Upper lobe of left lung (tissue), 6 donors: Measurements from ENCODE around the gene ZC2HC1B. TPM values are rescaled to one million over a fixed set of nuclear protein-coding genes. Genes with fewer than 3 reads are reported as not detected.
A peak's percentile ranks its signal among the peaks of the same experiment; 100 is the strongest.

Source experiments
- ATAC-seq, 2 donors: fragments of 200-7000 bp; cut with Tn5 transposase; one replicate each; pipeline ENCODE4 v1.9.1; 2022; ENCODE audit warnings: mild to moderate bottlenecking in 2 of 2, moderate library complexity in 2 of 2; ENCODE audit not compliant: low FRiP score in 2 of 2
- DNase-seq, 2 donors: peaks; one replicate each; pipeline ENCODE4 v3.0.0-alpha.2; 2019 to 2020
- H3K27ac ChIP-seq, 4 donors: fragments of 200-600 bp; sonication (generic); one replicate each; pipeline ENCODE4 v1.5.1; 2016 to 2019
- H3K27me3 ChIP-seq, 4 donors: fragments of 200-600 bp; sonication (generic); one replicate each; pipeline ENCODE4 v1.5.1; 2017 to 2019
- H3K36me3 ChIP-seq, 4 donors: fragments of 200-600 bp; sonication (generic); one replicate each; pipeline ENCODE4 v1.5.1; 2016 to 2019
- H3K4me1 ChIP-seq, 4 donors: fragments of 200-600 bp; sonication (generic); one replicate each; pipeline ENCODE4 v1.5.1; 2018 to 2019
- H3K4me3 ChIP-seq, 4 donors: fragments of 200-600 bp; sonication (generic); one replicate each; pipeline ENCODE4 v1.5.1; 2017 to 2019; ENCODE audit warnings: mild to moderate bottlenecking in 2 of 4, moderate library complexity in 1 of 4
- H3K9me3 ChIP-seq, 4 donors: fragments of 200-600 bp; sonication (generic); one replicate each; pipeline ENCODE4 v1.5.1; 2018 to 2019
- EP300 ChIP-seq, 4 donors: sonication (generic); formaldehyde crosslinking; IDR thresholded peaks; one replicate each; pipeline ENCODE4 v1.5.1; 2017; ENCODE audit warnings: antibody characterized with exemption in 4 of 4, control low read depth in 2 of 4
- POLR2A ChIP-seq, 4 donors: fragments of 450-650 bp; IDR thresholded peaks; one replicate each; pipeline ENCODE4 v1.5.1; 2016 to 2017; ENCODE audit warnings: antibody characterized with exemption in 4 of 4, mild to moderate bottlenecking in 2 of 4
- POLR2AphosphoS5 ChIP-seq, 2 donors: sonication (generic); formaldehyde crosslinking; IDR thresholded peaks; one replicate each; pipeline ENCODE4 v1.5.1; 2017; ENCODE audit warnings: antibody characterized with exemption in 2 of 2
- WGBS, 2 donors: methylation state at CpG; one replicate each; pipeline ENCODE4 v1.1.5; 2017 to 2018; 5-methylcytosine and 5-hydroxymethylcytosine counted together
- total RNA-seq, 6 donors: library from RNA; depleted of rRNA in 4 of 6; stranded (reverse); fragments of >200 nt in 4 of 6; gene quantifications; one replicate each; pipeline versions ENCODE4 v1.1.0 to v1.2.1, GENCODE V29; 2016 to 2021
- TF ChIP-seq, protein P1 (sequence below), 6 experiments: fragments of 450-650 bp in 4 of 6; fragments of 200-600 bp in 2 of 6; sonication (generic) in 2 of 6; IDR thresholded peaks; one replicate each; pipeline ENCODE4 v1.5.1; 2016 to 2019; ENCODE audit warnings: antibody characterized with exemption in 6 of 6
- donor health status: DM: no; HTN: no; CAD: no; lungs with moderate emphysema.
- donor health status: DM: no; HTN: yes; CAD: no; lungs with severe emphysema.

The ZC2HC1B gene
- total RNA-seq, 6 donors from 2014 or later = not detected

DNA sequence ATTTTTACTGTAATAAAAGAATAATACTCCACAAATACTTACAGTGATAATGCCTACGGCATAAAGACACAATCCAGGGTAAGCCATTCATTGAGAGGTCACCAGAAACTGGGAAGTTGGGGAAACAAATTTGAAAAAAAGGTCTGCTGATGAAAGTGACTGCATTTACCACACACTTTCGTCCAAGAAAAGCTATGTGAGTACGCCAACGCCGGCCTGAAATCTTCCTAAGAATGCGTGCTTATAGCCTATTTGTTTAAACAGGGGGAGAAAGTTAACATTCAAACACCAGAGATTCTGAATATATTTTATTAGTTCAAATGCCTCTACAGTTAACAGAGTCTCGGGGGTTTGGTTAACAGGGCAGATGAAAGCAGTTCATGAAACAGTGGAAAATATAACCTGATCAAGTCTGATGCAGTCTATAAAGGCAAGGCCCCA is 21.8 kb upstream of the ZC2HC1B start:
- DNase-seq = no peak
- Histone ChIP-seq H3K27ac (peak overlapping the region; percentile 95 to 96 (median 96)), H3K4me1 (peaks cover 16 to 25% (median 20%) of the 10 kb centered on the region in 4 donors), H3K4me3 (peak overlapping the region; percentile 45 to 94 (median 83)), H3K9me3 (no peaks in the 10 kb centered on the region), H3K27me3 (no peaks in the 10 kb centered on the region), H3K36me3 (peaks cover 3 to 27% (median 20%) of the 10 kb centered on the region in 4 donors)
- TF ChIP-seq POLR2A (IDR thresholded peaks at IDR 0.05) (no peak), POLR2AphosphoS5 (IDR thresholded peaks at IDR 0.05) (no peak), EP300 (IDR thresholded peaks at IDR 0.05) (no peak)
- TF ChIP-seq, protein P1, sequence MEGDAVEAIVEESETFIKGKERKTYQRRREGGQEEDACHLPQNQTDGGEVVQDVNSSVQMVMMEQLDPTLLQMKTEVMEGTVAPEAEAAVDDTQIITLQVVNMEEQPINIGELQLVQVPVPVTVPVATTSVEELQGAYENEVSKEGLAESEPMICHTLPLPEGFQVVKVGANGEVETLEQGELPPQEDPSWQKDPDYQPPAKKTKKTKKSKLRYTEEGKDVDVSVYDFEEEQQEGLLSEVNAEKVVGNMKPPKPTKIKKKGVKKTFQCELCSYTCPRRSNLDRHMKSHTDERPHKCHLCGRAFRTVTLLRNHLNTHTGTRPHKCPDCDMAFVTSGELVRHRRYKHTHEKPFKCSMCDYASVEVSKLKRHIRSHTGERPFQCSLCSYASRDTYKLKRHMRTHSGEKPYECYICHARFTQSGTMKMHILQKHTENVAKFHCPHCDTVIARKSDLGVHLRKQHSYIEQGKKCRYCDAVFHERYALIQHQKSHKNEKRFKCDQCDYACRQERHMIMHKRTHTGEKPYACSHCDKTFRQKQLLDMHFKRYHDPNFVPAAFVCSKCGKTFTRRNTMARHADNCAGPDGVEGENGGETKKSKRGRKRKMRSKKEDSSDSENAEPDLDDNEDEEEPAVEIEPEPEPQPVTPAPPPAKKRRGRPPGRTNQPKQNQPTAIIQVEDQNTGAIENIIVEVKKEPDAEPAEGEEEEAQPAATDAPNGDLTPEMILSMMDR (IDR thresholded peaks at IDR 0.05) = no peak
- 35 to 36% methylated on average over 7 of the region's 7 CpGs for WGBS, 2 donors
- ATAC-seq = peak in 1 of 2 donors; percentile 52

DNA sequence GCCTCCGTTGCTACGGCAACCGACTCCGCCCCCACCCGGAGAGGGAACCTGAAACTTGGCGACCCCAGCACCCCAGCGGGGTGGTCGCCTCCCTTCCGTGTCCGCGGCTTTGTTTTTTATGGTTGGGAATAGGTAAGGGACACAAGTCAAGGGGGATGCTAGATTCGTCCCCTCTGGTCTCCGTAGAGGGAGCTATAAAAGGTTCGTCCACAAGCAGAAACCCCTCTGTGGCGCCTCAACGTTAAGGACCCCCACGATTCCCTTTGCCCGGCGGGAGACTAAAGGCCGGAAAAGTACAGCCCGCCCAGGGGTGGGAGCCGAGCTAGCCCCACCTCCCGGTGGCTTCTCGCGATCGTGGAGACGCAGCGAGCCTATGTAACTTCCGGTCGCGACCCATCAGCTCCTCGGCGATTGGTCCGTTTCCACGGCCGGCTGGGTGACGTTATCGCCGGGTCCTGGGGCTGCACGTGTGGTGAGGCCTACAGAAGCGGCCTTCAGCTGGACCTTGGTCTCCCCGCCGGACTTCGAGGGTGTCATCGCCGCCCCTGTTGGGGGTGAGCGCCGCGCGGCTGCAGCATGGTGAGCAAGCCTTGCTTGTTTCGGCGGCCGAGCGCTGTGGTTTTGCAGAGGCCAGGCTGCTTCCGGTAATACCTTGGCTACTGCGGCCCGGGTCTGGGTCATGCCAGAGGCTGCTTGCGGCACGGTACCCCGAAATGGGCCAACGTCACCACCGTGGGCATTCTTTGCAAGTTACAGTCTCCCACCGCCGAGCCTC is 21.2 kb upstream of the ZC2HC1B start, which contains the start of gene LTV1:
Gene LTV1 (plus strand): TSS at position 437 of the 775 bp plus-strand sequence. CDS start 140 bp downstream, at position 577.
- Histone ChIP-seq H3K27ac (peak within 1 kb of the TSS; percentile 95 to 96 (median 96)), H3K27me3 (no peaks in the 10 kb centered on the region), H3K36me3 (peaks cover 7 to 33% (median 26%) of the 10 kb centered on the region in 4 donors), H3K4me3 (peak within 1 kb of the TSS; percentile 79 to 94 (median 84)), H3K9me3 (no peaks in the 10 kb centered on the region), H3K4me1 (peaks cover 16 to 25% (median 20%) of the 10 kb centered on the region in 4 donors)
- DNase-seq (peak; percentile 96 to 97), ATAC-seq (peak; percentile 99)
- 0% methylated on average over 25 to 54 of the region's 64 CpGs for WGBS, 2 donors
- TF ChIP-seq EP300 (IDR thresholded peaks at IDR 0.05) = no peak
- TF ChIP-seq POLR2A (IDR thresholded peaks at IDR 0.05) = peak in 3 of 4 donors; percentile 12 to 80 (median 58)
- TF ChIP-seq, protein P1 (IDR thresholded peaks at IDR 0.05) = peak in 1 of 6 experiments; percentile 13
- TF ChIP-seq POLR2AphosphoS5 (IDR thresholded peaks at IDR 0.05) = peak in 1 of 2 donors; percentile 76

DNA sequence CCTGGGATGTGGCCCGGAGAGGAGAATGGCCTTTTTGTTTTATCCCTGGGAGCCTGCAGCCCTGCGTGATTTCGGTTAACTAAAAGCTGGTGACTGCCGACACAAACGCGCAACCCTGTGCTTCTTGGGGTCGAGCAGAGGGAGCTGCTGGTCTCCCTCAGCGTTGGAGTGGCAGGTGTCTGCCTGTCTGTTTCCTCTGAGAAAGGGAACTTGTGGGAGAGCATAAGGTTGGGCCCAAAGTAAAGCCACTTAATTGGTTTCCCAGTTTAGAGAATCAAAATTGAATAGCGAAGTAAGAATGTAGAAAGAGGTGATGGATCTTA is 20.6 kb upstream of the ZC2HC1B start:
- WGBS, 2 donors = 0 to 1% methylated on average over 6 to 9 of the region's 9 CpGs
- ATAC-seq (peak in 1 of 2 donors; percentile 11), DNase-seq (no peak)
- peaks cover 16 to 25% (median 20%) of the 10 kb centered on the region in 4 donors for H3K4me1 ChIP-seq
- TF ChIP-seq EP300 (IDR thresholded peaks at IDR 0.05) = no peak
- TF ChIP-seq POLR2AphosphoS5 (IDR thresholded peaks at IDR 0.05) = no peak
- no peak for TF ChIP-seq POLR2A (IDR thresholded peaks at IDR 0.05)
- TF ChIP-seq, protein P1 (IDR thresholded peaks at IDR 0.05) = no peak
- H3K9me3 ChIP-seq = no peaks in the 10 kb centered on the region
- peak overlapping the region; percentile 95 to 96 (median 96) for H3K27ac ChIP-seq
- H3K4me3 ChIP-seq = peak overlapping the region; percentile 79 to 94 (median 84)
- no peaks in the 10 kb centered on the region for H3K27me3 ChIP-seq
- H3K36me3 ChIP-seq = peaks cover 9 to 39% (median 31%) of the 10 kb centered on the region in 4 donors

DNA sequence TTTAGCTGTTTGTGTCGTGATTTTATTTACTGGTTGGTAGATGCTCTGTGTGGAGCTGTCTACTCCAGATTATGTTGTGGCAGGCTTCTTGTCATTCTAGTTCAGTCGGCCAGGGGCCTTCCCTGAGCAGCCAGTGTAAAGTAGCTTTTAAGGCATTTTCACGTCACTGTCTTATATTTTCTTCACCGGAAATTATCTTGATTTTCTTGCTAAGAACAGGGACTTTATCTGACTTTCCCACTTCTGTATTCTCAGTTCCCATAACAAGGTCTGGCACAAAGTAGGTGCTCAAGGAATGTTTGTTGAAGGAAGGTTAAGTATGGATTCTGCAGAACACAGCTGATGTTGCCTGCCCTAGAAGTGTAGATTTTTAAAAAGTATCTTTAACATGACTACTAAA is 20.3 kb upstream of the ZC2HC1B start:
- 7 to 15% methylated on average over 4 of the region's 4 CpGs for WGBS, 2 donors
- H3K9me3 ChIP-seq = no peaks in the 10 kb centered on the region
- no peaks in the 10 kb centered on the region for H3K27me3 ChIP-seq
- H3K27ac ChIP-seq = peak overlapping the region; percentile 95 to 96 (median 96)
- no peak for ATAC-seq
- DNase-seq = no peak
- H3K36me3 ChIP-seq = peaks cover 9 to 43% (median 33%) of the 10 kb centered on the region in 4 donors
- H3K4me3 ChIP-seq = peak overlapping the region; percentile 79 to 94 (median 84)
- TF ChIP-seq EP300 (IDR thresholded peaks at IDR 0.05) = no peak
- no peak for TF ChIP-seq POLR2AphosphoS5 (IDR thresholded peaks at IDR 0.05)
- TF ChIP-seq, protein P1 (IDR thresholded peaks at IDR 0.05) = no peak
- no peak for TF ChIP-seq POLR2A (IDR thresholded peaks at IDR 0.05)
- H3K4me1 ChIP-seq = peaks cover 16 to 25% (median 20%) of the 10 kb centered on the region in 4 donors
